Activated B cell treated with CpG ODN at 0.5 μM for 24 hours (primary cell): ENCODE results near the gene GLT1D1. TPM values are rescaled to one million over a fixed set of nuclear protein-coding genes. Genes with fewer than 3 reads are reported as not detected.

ENCODE experiments used
- ATAC-seq: fragments of 200-7000 bp; cut with Tn5 transposase; one replicate; pipeline ENCODE4 v1.10.0; 2021; ENCODE audit warnings: low read depth, mild to moderate bottlenecking, moderate library complexity
- CTCF ChIA-PET: fragments of 350-600 bp; sonication (Branson Sonifier 250); formaldehyde crosslinking; loops from one replicate; lab custom pipeline; 2021; ENCODE audit warnings: antibody characterized with exemption; lab: Charles Lee
- POLR2A ChIA-PET: fragments of 350-600 bp; sonication (Branson Sonifier 250); formaldehyde crosslinking; loops from one replicate; lab custom pipeline; 2021; ENCODE audit warnings: antibody characterized with exemption; lab: Charles Lee
- DNase-seq: peaks from one replicate; pipeline ENCODE4 v3.0.0; 2022
- H3K27ac Mint-ChIP-seq: one replicate; pipeline ENCODE4 v1.8.0; 2020; ENCODE audit warnings: mixed read lengths
- H3K27me3 Mint-ChIP-seq: one replicate; pipeline ENCODE4 v1.8.0; 2021; ENCODE audit warnings: mixed read lengths
- H3K36me3 Mint-ChIP-seq: one replicate; pipeline ENCODE4 v1.8.0; 2021; ENCODE audit warnings: low read depth, mixed read lengths
- H3K4me1 Mint-ChIP-seq: one replicate; pipeline ENCODE4 v1.8.0; 2021; ENCODE audit warnings: mixed read lengths
- H3K4me3 Mint-ChIP-seq: one replicate; pipeline ENCODE4 v1.8.0; 2020; ENCODE audit warnings: mild to moderate bottlenecking, mixed read lengths
- H3K9me3 Mint-ChIP-seq: one replicate; pipeline ENCODE4 v1.8.0; 2020; ENCODE audit warnings: mixed read lengths
- CTCF ChIP-seq: fragments of 200-600 bp; IDR thresholded peaks from one replicate; pipeline ENCODE4 v1.8.0; 2022; ENCODE audit warnings: antibody characterized with exemption, mild to moderate bottlenecking
- intact Hi-C: fragments of 100-400 bp; cut with micrococcal nuclease; formaldehyde crosslinking; loops from one replicate; pipeline ENCODE4 v1.15.1; 2024
- total RNA-seq: library from RNA; stranded (reverse); gene quantifications from 2 replicates; pipeline ENCODE4 v1.2.3, GENCODE V29; 2022

Gene GLT1D1
- total RNA-seq, 1 donor from 2014 or later: not detected

GRCh38 chr12:128863957-128864356 is 10.7 kb downstream of the GLT1D1 start:
- DNase-seq: no peak
- Mint-ChIP-seq H3K4me1 (no peaks in the 10 kb centered on the region), H3K9me3 (no peaks in the 10 kb centered on the region), H3K36me3 (no peaks in the 10 kb centered on the region), H3K4me3 (no peak overlapping the region), H3K27me3 (peaks cover 12% of the 10 kb centered on the region), H3K27ac (no peak overlapping the region)
- ChIA-PET POLR2A (no interaction called here), CTCF (no interaction called here)
- TF ChIP-seq CTCF: no peak
- no peak for ATAC-seq
- intact Hi-C loops: no loop called here

GRCh38 chr12:128864516-128865186 is 11.4 kb downstream of the GLT1D1 start:
- CTCF ChIA-PET: no interaction called here
- Mint-ChIP-seq H3K4me3 (no peak overlapping the region), H3K4me1 (no peaks in the 10 kb centered on the region)

GRCh38 chr12:128867466-128867865 is 14.2 kb downstream of the GLT1D1 start:
- Mint-ChIP-seq H3K27me3 (no peaks in the 10 kb centered on the region), H3K9me3 (no peaks in the 10 kb centered on the region), H3K27ac (no peak overlapping the region), H3K4me3 (no peak overlapping the region), H3K36me3 (no peaks in the 10 kb centered on the region), H3K4me1 (no peaks in the 10 kb centered on the region)
- intact Hi-C loops: no loop called here
- no peak for TF ChIP-seq CTCF
- no peak for ATAC-seq
- ChIA-PET POLR2A (no interaction called here), CTCF (no interaction called here)
- no peak for DNase-seq

More at GRCh38 chr12:128864516-128865186, 11.4 kb downstream of the GLT1D1 start:
- TF ChIP-seq CTCF: no peak
- DNase-seq: no peak
- POLR2A ChIA-PET: no interaction called here
- Mint-ChIP-seq H3K9me3 (no peaks in the 10 kb centered on the region), H3K27ac (no peak overlapping the region), H3K27me3 (peaks cover 7% of the 10 kb centered on the region), H3K36me3 (no peaks in the 10 kb centered on the region)
- no peak for ATAC-seq
- intact Hi-C loops: no loop called here

- H3K36me3 Mint-ChIP-seq: no peaks in the 10 kb centered on the region
- ATAC-seq (no peak), DNase-seq (no peak)
- TF ChIP-seq CTCF: no peak
- no peak overlapping the region for H3K4me3 Mint-ChIP-seq
- H3K27me3 Mint-ChIP-seq: no peaks in the 10 kb centered on the region
- ChIA-PET POLR2A (no interaction called here), CTCF (no interaction called here)
- peaks cover 9% of the 10 kb centered on the region for H3K9me3 Mint-ChIP-seq
- no peaks in the 10 kb centered on the region for H3K4me1 Mint-ChIP-seq
- no peak overlapping the region for H3K27ac Mint-ChIP-seq
- intact Hi-C loops: no loop called here
These were observed 18.2 kb downstream of the GLT1D1 start for GRCh38 chr12:128871516-128871892.

- ChIA-PET POLR2A (no interaction called here), CTCF (no interaction called here)
- Mint-ChIP-seq H3K27ac (no peak overlapping the region), H3K9me3 (peaks cover 13% of the 10 kb centered on the region), H3K4me3 (no peak overlapping the region), H3K4me1 (no peaks in the 10 kb centered on the region), H3K27me3 (no peaks in the 10 kb centered on the region), H3K36me3 (peaks cover 1% of the 10 kb centered on the region)
- TF ChIP-seq CTCF: no peak
- DNase-seq (no peak), ATAC-seq (no peak)
- intact Hi-C loops: no loop called here
These were observed 19.0 kb downstream of the GLT1D1 start for GRCh38 chr12:128872303-128872702.
